OCI-LY7 (cell line): ENCODE measurements around the gene NKAIN2. TPM values are rescaled to one million over a fixed set of nuclear protein-coding genes. Genes with fewer than 3 reads are reported as not detected.

Source experiments
- BruUV-seq: library from RNA; stranded (reverse); fragments of 400-500 nt; replicated peaks from 2 replicates; lab custom pipeline; 2021; lab: Mats Ljungman, UMichigan
- CTCF ChIA-PET: fragments of 300-600 bp; sonication (Branson Sonifier 250); formaldehyde crosslinking; loops from one replicate; lab custom pipeline; 2022; ENCODE audit warnings: antibody characterized with exemption; ENCODE audit not compliant: unreplicated experiment; lab: Charles Lee
- POLR2A ChIA-PET: fragments of 300-600 bp; sonication (Branson Sonifier 250); formaldehyde crosslinking; loops from one replicate; lab custom pipeline; 2022; ENCODE audit warnings: antibody characterized with exemption; lab: Charles Lee
- DNase-seq: peaks from one replicate; pipeline ENCODE4 v3.0.0-alpha.2; 2015; ENCODE audit warnings: low spot score
- H2AFZ ChIP-seq: fragments of 200-600 bp; sonication (generic), shearing (Covaris generic); 2 replicates; pipeline ENCODE4 v1.6.1; 2014; ENCODE audit warnings: mild to moderate bottlenecking, antibody characterized with exemption, low read length, moderate library complexity
- H3K27ac ChIP-seq: fragments of 200-600 bp; sonication (generic); 2 replicates; pipeline ENCODE4 v1.5.1; 2014; ENCODE audit warnings: mixed run types, low read depth, mild to moderate bottlenecking, moderate library complexity, low read length, inconsistent platforms; ENCODE audit not compliant: poor library complexity, severe bottlenecking
- H3K36me3 ChIP-seq: fragments of 200-600 bp; sonication (generic); 2 replicates; pipeline ENCODE4 v1.6.1; 2014; ENCODE audit warnings: mild to moderate bottlenecking, antibody characterized with exemption, low read length, moderate library complexity, mixed read lengths; ENCODE audit not compliant: insufficient read depth
- H3K4me1 ChIP-seq: fragments of 200-600 bp; sonication (generic); 2 replicates; pipeline ENCODE4 v1.5.1; 2014; ENCODE audit warnings: mild to moderate bottlenecking, low read length; ENCODE audit not compliant: insufficient read depth, poor library complexity, severe bottlenecking
- H3K4me2 ChIP-seq: fragments of 200-600 bp; sonication (generic); 2 replicates; pipeline ENCODE4 v1.6.1; 2014; ENCODE audit warnings: mild to moderate bottlenecking, low read length
- H3K4me3 ChIP-seq: fragments of 200-600 bp; sonication (generic); 2 replicates; pipeline ENCODE4 v1.5.1; 2014; ENCODE audit warnings: mild to moderate bottlenecking, low read depth, low read length; ENCODE audit not compliant: poor library complexity, severe bottlenecking
- H3K79me2 ChIP-seq: fragments of 200-600 bp; sonication (generic); 2 replicates; pipeline ENCODE4 v1.6.1; 2016; ENCODE audit warnings: low read depth, mild to moderate bottlenecking, low read length, moderate library complexity, mixed read lengths; ENCODE audit not compliant: insufficient read depth
- H3K9me2 ChIP-seq: fragments of 200-600 bp; sonication (generic); 2 replicates; pipeline ENCODE4 v1.6.1; 2016; ENCODE audit warnings: mild to moderate bottlenecking, low read length, mixed read lengths; ENCODE audit not compliant: insufficient read depth
- H3K9me3 ChIP-seq: fragments of 200-600 bp; sonication (generic); 2 replicates; pipeline ENCODE4 v1.6.1; 2014; ENCODE audit warnings: mild to moderate bottlenecking, mixed run types, low read length, mixed read lengths
- H4K20me1 ChIP-seq: fragments of 200-600 bp; sonication (generic); 2 replicates; pipeline ENCODE4 v1.6.1; 2014; ENCODE audit warnings: mild to moderate bottlenecking, antibody characterized with exemption, low read length, moderate library complexity, mixed read lengths; ENCODE audit not compliant: insufficient read depth
- CTCF ChIP-seq: fragments of 200-600 bp; sonication (generic); conservative IDR thresholded peaks from 2 replicates; pipeline ENCODE4 v1.5.1; 2014; ENCODE audit warnings: mild to moderate bottlenecking, antibody characterized with exemption, low read length, moderate library complexity, mixed read lengths
- EZH2phosphoT487 ChIP-seq: fragments of 200-600 bp; sonication (generic); IDR thresholded peaks from 2 replicates; pipeline ENCODE4 v1.6.1; 2018; ENCODE audit warnings: low read depth, borderline replicate concordance, mild to moderate bottlenecking, mixed run types, antibody characterized with exemption, low read length, moderate library complexity, mixed read lengths
- intact Hi-C: fragments of 100-400 bp; cut with micrococcal nuclease; formaldehyde crosslinking; loops from one replicate; pipeline ENCODE4 v1.10.0; 2022; ENCODE audit not compliant: unreplicated experiment
- total RNA-seq, 2 experiments: library from RNA; depleted of rRNA in 1 of 2; stranded (reverse); fragments of >200 nt in 1 of 2; shearing (Covaris generic) in 1 of 2; gene quantifications; 2 replicates each; pipeline ENCODE4 v1.2.3, GENCODE V29; 2014 to 2022

The NKAIN2 gene
- total RNA-seq, 2 experiments from 2014 or later = not detected

- Histone ChIP-seq H2AFZ (no peak overlapping the region), H3K4me1 (no peaks in the 10 kb centered on the region), H3K27ac (no peak overlapping the region), H4K20me1 (no peaks in the 10 kb centered on the region), H3K79me2 (no peaks in the 10 kb centered on the region), H3K9me2 (no peaks in the 10 kb centered on the region), H3K4me3 (no peak overlapping the region), H3K9me3 (no peaks in the 10 kb centered on the region), H3K4me2 (no peak overlapping the region), H3K36me3 (no peaks in the 10 kb centered on the region)
- DNase-seq = no peak
- ChIA-PET CTCF (no interaction called here), POLR2A (no interaction called here)
- no TSS peak for BruUV-seq
- intact Hi-C loops = no loop called here
- TF ChIP-seq EZH2phosphoT487 (no peak), CTCF (no peak)
Observed at GRCh38 chr6:123925842-123926399, 122.3 kb downstream of the NKAIN2 start.

DNA sequence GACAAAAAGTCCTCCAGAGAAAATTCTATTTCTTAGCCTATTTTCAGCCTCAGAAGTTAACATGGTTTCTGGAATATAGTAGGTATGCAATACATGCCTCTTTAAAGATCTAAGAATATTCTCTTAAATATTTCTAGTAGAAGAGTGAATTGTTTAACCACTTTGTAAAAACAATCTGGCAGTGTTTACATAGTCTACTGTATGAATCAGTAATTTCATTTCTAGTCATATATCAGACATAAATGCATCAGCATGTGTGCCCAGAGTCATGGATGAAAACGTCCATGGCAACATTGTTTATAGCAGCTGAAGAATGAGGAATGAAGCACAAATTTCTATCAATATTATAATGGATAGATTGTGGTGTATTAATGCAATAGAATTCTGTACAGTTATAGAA is 124.9 kb downstream of the NKAIN2 start:
- no peak overlapping the region for H3K4me2 ChIP-seq
- ChIA-PET POLR2A (no interaction called here), CTCF (no interaction called here)
- H3K36me3 ChIP-seq = no peaks in the 10 kb centered on the region
- BruUV-seq = no TSS peak
- intact Hi-C loops = no loop called here
- H3K9me2 ChIP-seq = no peaks in the 10 kb centered on the region
- H3K4me3 ChIP-seq = no peak overlapping the region
- no peak overlapping the region for H3K27ac ChIP-seq
- H3K9me3 ChIP-seq = no peaks in the 10 kb centered on the region
- H2AFZ ChIP-seq = no peak overlapping the region
- no peaks in the 10 kb centered on the region for H3K4me1 ChIP-seq
- no peaks in the 10 kb centered on the region for H4K20me1 ChIP-seq
- H3K79me2 ChIP-seq = no peaks in the 10 kb centered on the region
- no peak for TF ChIP-seq EZH2phosphoT487
- TF ChIP-seq CTCF = no peak
- DNase-seq = no peak

DNA sequence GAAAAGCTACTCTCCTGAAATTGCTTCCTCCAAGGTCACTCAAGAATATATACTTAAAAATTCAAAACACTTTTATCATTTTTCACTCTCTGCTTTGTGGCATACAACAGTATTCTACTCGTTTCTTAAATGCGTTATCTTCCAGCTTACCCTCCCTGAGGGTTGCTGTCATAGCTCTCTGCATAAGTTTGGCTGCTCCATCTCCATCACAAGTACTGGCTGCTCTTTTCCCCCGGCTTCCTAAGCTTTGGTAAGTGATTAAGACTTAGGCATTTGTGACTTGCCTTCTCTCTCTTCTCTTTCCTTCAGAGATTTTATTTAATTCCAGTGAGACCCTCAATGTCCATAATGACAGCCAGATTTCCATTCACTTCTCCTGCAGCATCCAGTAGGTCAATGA is 128.3 kb downstream of the NKAIN2 start:
- no peak for DNase-seq
- Histone ChIP-seq H4K20me1 (no peaks in the 10 kb centered on the region), H3K36me3 (no peaks in the 10 kb centered on the region), H3K4me1 (no peaks in the 10 kb centered on the region), H3K4me3 (no peak overlapping the region), H2AFZ (no peak overlapping the region), H3K4me2 (no peak overlapping the region), H3K9me2 (no peaks in the 10 kb centered on the region), H3K79me2 (no peaks in the 10 kb centered on the region), H3K27ac (no peak overlapping the region), H3K9me3 (no peaks in the 10 kb centered on the region)
- TF ChIP-seq EZH2phosphoT487 = no peak
- TF ChIP-seq CTCF = no peak
- ChIA-PET CTCF (no interaction called here), POLR2A (no interaction called here)
- intact Hi-C loops = no loop called here
- BruUV-seq = no TSS peak
